ENCODE data around the gene SPTB.

Gene SPTB

GRCh38 chr14:64714432-64715025, 165.2 kb downstream of the SPTB start:
- Histone ChIP-seq H3K9me3 (ENCODE audit: insufficient read depth, low read length) (peaks cover 13% of the 10 kb centered on the region; the same call in 1 of the 2 replicates), H2AFZ (ENCODE audit: low read depth, low read length) (no peak overlapping the region), H4K20me1 (ENCODE audit: insufficient read depth, low read length) (no peaks in the 10 kb centered on the region), H3K36me3 (replicated peaks; ENCODE audit: low read depth, low read length) (no peaks in the 10 kb centered on the region), H3K4me1 (ENCODE audit: low read length) (no peaks in the 10 kb centered on the region), H3K9ac (ENCODE audit: low read length) (no peak overlapping the region), H3K27ac (ENCODE audit: low read length) (no peak overlapping the region), H3K27me3 (ENCODE audit: low read depth, low read length) (peaks cover 7% of the 10 kb centered on the region; the same call in 1 of the 2 replicates), H3K4me2 (ENCODE audit: low read length) (no peak overlapping the region), H3K4me3 (ENCODE audit: low read length) (no peak overlapping the region), H3K79me2 (ENCODE audit: low read length) (no peaks in the 10 kb centered on the region)
- TF ChIP-seq CTCF (IDR thresholded peaks at IDR 0.05; ENCODE audit: low read depth, low read length) (no peak), EZH2phosphoT487 (IDR thresholded peaks at IDR 0.05; ENCODE audit: low read depth) (no peak)

- TF ChIP-seq EZH2phosphoT487 (IDR thresholded peaks at IDR 0.05; ENCODE audit: low read depth) = no peak
- no peak for TF ChIP-seq CTCF (IDR thresholded peaks at IDR 0.05; ENCODE audit: low read depth, low read length)
- H2AFZ ChIP-seq (ENCODE audit: low read depth, low read length) = no peak overlapping the region
- no peaks in the 10 kb centered on the region for H3K4me1 ChIP-seq (ENCODE audit: low read length)
- no peak overlapping the region for H3K4me2 ChIP-seq (ENCODE audit: low read length)
- H4K20me1 ChIP-seq (ENCODE audit: insufficient read depth, low read length) = no peaks in the 10 kb centered on the region
- no peak overlapping the region for H3K9ac ChIP-seq (ENCODE audit: low read length)
- H3K79me2 ChIP-seq (ENCODE audit: low read length) = no peaks in the 10 kb centered on the region
- H3K27ac ChIP-seq (ENCODE audit: low read length) = no peak overlapping the region
- H3K9me3 ChIP-seq (ENCODE audit: insufficient read depth, low read length) = peaks cover 13% of the 10 kb centered on the region; the same call in 1 of the 2 replicates
- no peak overlapping the region for H3K4me3 ChIP-seq (ENCODE audit: low read length)
- peaks cover 7% of the 10 kb centered on the region; the same call in 1 of the 2 replicates for H3K27me3 ChIP-seq (ENCODE audit: low read depth, low read length)
- no peaks in the 10 kb centered on the region for H3K36me3 ChIP-seq (replicated peaks; ENCODE audit: low read depth, low read length)
Observed at GRCh38 chr14:64713677-64714076, 166.0 kb downstream of the SPTB start.

- no peaks in the 10 kb centered on the region for H3K36me3 ChIP-seq (replicated peaks; ENCODE audit: low read depth, low read length)
- no peaks in the 10 kb centered on the region for H3K4me1 ChIP-seq (ENCODE audit: low read length)
- H2AFZ ChIP-seq (ENCODE audit: low read depth, low read length) = no peak overlapping the region
- H3K79me2 ChIP-seq (ENCODE audit: low read length) = no peaks in the 10 kb centered on the region
- H3K4me2 ChIP-seq (ENCODE audit: low read length) = no peak overlapping the region
- TF ChIP-seq EZH2phosphoT487 (IDR thresholded peaks at IDR 0.05; ENCODE audit: low read depth) = no peak
- TF ChIP-seq CTCF (IDR thresholded peaks at IDR 0.05; ENCODE audit: low read depth, low read length) = no peak
- H3K27ac ChIP-seq (ENCODE audit: low read length) = no peak overlapping the region
- no peak overlapping the region for H3K4me3 ChIP-seq (ENCODE audit: low read length)
- H4K20me1 ChIP-seq (ENCODE audit: insufficient read depth, low read length) = no peaks in the 10 kb centered on the region
- peaks cover 13% of the 10 kb centered on the region; the same call in 1 of the 2 replicates for H3K9me3 ChIP-seq (ENCODE audit: insufficient read depth, low read length)
- H3K9ac ChIP-seq (ENCODE audit: low read length) = no peak overlapping the region
- peaks cover 7% of the 10 kb centered on the region; the same call in 1 of the 2 replicates for H3K27me3 ChIP-seq (ENCODE audit: low read depth, low read length)
Observed at GRCh38 chr14:64711039-64711438, 168.7 kb downstream of the SPTB start.

- H3K79me2 ChIP-seq (ENCODE audit: low read length) = no peaks in the 10 kb centered on the region
- H3K9me3 ChIP-seq (ENCODE audit: insufficient read depth, low read length) = peaks cover 8% of the 10 kb centered on the region; the same call in 1 of the 2 replicates
- no peaks in the 10 kb centered on the region for H3K36me3 ChIP-seq (replicated peaks; ENCODE audit: low read depth, low read length)
- H3K4me3 ChIP-seq (ENCODE audit: low read length) = no peak overlapping the region
- H3K9ac ChIP-seq (ENCODE audit: low read length) = no peak overlapping the region
- peaks cover 7% of the 10 kb centered on the region; the same call in 1 of the 2 replicates for H3K27me3 ChIP-seq (ENCODE audit: low read depth, low read length)
- no peak overlapping the region for H2AFZ ChIP-seq (ENCODE audit: low read depth, low read length)
- no peak for TF ChIP-seq EZH2phosphoT487 (IDR thresholded peaks at IDR 0.05; ENCODE audit: low read depth)
- no peaks in the 10 kb centered on the region for H4K20me1 ChIP-seq (ENCODE audit: insufficient read depth, low read length)
- no peaks in the 10 kb centered on the region for H3K4me1 ChIP-seq (ENCODE audit: low read length)
- no peak overlapping the region for H3K4me2 ChIP-seq (ENCODE audit: low read length)
- H3K27ac ChIP-seq (ENCODE audit: low read length) = no peak overlapping the region
Observed at GRCh38 chr14:64709126-64709525, 170.6 kb downstream of the SPTB start.
